Measurements from ENCODE around the gene RBM42. TPM values are rescaled to one million over a fixed set of nuclear protein-coding genes. Genes with fewer than 3 reads are reported as not detected.

Gene RBM42
- total and polyA plus RNA-seq, 2 of the 13 experiments (the other 11 are each of a cell fraction or from before 2014, with no cell fraction given): 27.2 to 55.3 TPM

GRCh38 chr19:35643255-35644205, 14.7 kb downstream of the RBM42 start (continued):
- peak; percentile 74 for TF ChIP-seq GABPB1 (CRISPR knock-in tag; IDR thresholded peaks at IDR 0.05)
- peak; percentile 60 for TF ChIP-seq GATAD1 (CRISPR knock-in tag; IDR thresholded peaks at IDR 0.05)
- peak; percentile 79 for TF ChIP-seq ZNF589 (CRISPR knock-in tag; conservative IDR thresholded peaks at IDR 0.05)
- TF ChIP-seq ZBTB34 (CRISPR knock-in tag; IDR thresholded peaks at IDR 0.05): no peak
- TF ChIP-seq KIAA2018 (CRISPR knock-in tag; IDR thresholded peaks at IDR 0.05; ENCODE audit: borderline replicate concordance): no peak
- peak; percentile 40 for TF ChIP-seq MED8 (CRISPR knock-in tag; IDR thresholded peaks at IDR 0.05; ENCODE audit: insufficient replicate concordance)
- no peak for TF ChIP-seq TCF12 (IDR thresholded peaks at IDR 0.05)
- no peak for TF ChIP-seq TCF12 (CRISPR knock-in tag; IDR thresholded peaks at IDR 0.05)
- no peak; the same call in 1 of the 2 replicates for TF ChIP-seq PPARG (CRISPR knock-in tag; conservative IDR thresholded peaks at IDR 0.05)
- 0 out of 2 replicates have a peak, but pooled peaks have one; percentile 51 for TF ChIP-seq CHD4 (IDR thresholded peaks at IDR 0.05; ENCODE audit: borderline replicate concordance, low read length)
- no peak for TF ChIP-seq POGZ (CRISPR knock-in tag; IDR thresholded peaks at IDR 0.05)
- TF ChIP-seq ZNF550 (CRISPR knock-in tag; IDR thresholded peaks at IDR 0.05; ENCODE audit: borderline replicate concordance): no peak
- TF ChIP-seq ZBTB39 (CRISPR knock-in tag; IDR thresholded peaks at IDR 0.05): no peak
